HG02973 (cell line): ENCODE data around the gene KLHL29.

Experiments
- ATAC-seq: cut with Tn5 transposase; IDR thresholded peaks from one replicate; pipeline ENCODE4 v1.9.1; 2021; ENCODE audit warnings: moderate library complexity; ENCODE audit not compliant: unreplicated experiment

The KLHL29 gene

DNA sequence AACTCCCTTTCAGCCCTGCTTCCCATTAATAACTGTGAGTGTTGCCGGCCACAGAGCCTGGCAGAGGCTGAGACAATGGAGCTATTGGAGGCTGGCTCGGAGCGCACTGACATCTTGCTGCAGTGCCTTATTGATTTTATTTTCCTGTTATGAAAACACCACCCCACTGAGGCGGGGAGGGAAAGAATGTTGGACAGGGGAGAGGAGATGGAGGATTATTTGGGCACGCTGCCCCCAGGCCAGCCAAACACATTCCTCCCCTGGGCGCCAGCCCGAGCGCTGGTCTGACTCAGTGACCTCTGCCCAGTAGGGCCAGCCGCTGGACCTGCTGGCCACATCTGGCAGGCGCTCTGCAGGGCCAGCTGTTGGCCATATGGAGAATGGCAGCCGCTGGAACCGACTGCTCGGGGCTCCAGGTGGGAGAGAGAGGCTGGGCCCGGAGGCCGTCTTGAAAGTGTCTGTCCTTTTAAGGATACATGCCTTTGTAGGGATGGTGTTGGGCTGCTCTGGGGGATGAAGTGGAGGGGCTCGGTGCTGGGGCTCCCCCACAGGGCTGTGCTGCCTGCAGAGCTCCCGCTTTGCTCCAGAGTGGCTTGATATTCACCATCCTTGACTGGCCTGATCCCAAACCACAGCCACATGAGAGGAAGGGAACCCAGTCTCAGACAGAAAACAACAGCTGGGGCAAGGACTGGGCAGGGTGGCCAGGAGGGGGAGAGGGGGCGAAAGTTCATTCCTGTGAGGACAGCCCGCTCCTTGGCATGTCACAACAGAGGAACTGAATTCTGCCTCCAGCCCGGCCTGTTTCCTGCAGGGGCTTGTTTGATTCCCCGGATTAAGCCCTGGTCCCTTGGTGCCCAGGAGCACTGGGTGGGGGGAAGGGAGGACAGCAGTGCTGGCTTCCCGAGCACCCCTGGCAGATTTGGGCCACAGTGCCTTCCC lies 179.0 kb downstream of the KLHL29 start:
- ATAC-seq = no peak

DNA sequence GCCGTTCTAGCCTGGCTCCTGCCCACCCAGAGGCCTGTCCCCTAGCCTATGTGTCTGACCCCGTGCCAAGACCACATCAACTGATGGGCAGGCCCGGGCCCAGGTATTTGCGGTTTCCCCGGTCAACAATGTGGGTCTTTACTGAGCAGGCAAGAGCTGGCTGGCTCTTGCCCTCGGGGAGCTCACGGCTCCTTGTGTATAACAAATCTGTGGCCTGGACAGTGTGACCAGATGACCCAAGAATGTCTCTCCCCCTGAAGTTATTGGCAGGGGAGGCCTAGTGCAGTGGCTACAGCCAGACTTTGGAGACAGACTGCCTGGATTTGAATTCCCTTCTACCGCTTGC lies 179.6 kb downstream of the KLHL29 start:
- no peak for ATAC-seq

DNA sequence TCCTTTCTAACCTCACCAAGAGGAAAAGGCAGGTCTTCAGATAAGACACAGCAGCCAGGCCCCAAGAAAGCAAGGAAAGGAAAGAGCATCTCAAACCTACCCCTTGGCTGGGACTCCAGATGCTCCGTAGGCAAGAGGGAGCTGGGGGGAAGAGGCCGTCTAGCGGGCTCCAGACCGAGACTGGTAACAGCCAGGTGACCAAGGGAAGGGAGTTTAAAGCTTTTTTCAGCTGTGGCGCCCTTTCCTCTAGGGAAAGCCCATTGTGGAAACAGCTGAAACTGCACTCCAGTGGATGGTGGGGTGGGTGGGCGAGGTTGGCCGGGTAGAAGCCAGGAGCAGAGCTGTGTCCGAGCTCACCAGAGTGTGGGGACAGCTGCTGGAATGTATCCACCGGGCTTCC lies 180.4 kb downstream of the KLHL29 start:
- no peak for ATAC-seq

DNA sequence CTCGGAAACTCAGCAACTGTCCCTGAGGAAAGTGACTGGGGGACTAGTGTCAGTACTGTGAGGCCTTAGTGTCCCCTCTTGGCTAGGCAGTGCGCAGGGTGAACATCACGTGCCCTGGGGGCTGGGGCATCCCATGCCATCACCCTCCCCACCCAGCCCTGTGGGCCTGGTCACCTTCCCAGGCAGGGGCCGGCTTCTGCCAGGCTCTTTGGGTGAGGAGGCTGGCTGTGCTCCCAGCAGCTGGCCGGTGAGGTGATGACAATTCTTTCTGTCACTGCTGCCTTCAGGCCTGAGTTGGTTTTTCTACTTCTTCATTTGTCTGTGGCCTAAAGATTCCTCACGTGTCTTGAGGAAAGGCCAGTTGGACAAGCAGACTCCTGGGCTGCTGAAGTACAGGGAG lies 180.8 kb downstream of the KLHL29 start:
- ATAC-seq = no peak

DNA sequence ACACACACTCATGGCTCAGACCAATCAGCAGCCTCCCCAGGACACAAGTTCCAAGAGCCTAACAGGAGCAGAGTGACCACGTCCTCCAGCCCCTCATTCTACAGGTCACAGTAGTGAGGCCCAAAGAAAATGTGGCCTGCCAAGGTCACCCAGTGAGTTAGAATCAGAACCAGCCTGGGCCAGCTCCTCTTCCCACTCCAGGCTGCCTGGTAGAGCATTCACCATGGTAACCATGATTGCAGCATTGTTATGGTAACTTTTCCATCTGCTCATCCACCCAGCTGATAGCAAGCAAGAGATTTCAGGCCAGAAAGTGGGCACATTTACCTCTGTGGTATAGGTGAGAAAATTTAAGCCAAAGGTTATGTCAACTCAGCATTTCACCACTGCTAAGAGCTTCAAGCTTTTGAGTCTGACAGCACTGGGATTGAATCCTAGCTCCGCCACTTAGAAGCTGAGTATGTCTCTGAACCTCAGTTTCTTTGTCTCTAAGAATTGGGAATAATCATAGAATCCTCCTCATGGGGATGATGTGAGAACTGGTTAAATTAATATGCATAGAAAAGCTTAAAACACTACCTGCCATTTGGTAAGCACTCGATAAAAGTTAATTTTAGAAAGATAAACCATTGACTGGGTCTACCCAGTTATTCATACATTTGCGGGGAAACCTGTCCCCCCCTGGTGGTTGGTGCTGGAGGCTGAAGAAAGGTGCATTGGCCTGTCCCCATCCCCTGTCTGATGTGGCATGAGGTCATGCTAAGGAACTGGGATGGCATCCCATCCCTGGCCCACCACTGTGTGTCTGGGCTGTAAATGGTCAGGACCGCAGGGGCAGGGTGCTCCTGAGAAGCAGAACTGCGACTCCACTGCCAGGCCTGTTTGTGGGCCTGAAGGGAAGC lies 181.5 kb downstream of the KLHL29 start:
- no peak for ATAC-seq

DNA sequence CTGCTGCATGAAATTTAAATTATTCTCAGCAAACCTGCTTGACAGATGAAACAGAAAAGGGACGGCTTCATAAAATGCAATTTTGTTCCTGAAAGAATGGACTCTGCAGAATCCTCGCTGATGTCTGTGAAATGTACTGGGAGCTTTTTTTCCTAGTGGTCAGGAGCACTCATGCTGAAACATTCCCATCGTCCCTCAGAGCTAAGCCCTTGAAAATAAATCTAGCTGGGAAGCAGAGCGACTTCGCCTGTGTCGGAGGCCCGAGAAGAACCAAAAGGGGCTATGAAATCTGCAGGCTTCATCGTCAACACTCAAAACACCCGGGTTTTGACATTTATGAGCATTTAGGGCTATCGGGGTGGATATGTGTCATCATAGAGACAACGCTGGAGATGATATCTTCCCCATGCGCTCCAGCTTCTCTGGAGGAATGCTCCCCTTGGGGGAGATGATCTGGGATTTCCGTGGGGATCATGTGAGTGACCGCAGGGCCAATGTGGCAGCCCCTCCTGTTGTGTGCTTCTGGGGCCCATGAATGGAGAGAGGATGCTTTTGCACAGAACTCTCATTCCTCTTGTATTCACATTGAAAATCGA lies 182.3 kb downstream of the KLHL29 start:
- no peak for ATAC-seq

DNA sequence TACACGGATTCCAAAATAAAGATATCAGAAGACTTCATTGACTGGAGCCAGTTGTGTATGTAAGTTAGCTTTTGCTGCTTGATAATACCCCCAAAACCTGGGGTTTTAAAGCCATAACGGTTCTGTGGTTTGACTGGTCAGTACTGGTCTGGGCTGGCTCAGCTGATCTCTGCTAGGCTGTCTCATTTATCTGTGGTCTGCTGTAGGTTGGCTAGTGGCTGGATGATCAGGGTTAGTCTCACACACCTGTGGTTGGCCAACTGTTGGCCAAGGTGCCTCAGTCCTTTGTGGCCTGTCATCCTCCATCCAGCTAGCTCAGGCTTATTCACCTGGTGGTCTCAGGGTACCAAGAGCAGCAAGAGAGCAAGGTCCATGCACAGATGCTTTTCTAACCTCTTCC lies 183.2 kb downstream of the KLHL29 start:
- ATAC-seq = no peak

DNA sequence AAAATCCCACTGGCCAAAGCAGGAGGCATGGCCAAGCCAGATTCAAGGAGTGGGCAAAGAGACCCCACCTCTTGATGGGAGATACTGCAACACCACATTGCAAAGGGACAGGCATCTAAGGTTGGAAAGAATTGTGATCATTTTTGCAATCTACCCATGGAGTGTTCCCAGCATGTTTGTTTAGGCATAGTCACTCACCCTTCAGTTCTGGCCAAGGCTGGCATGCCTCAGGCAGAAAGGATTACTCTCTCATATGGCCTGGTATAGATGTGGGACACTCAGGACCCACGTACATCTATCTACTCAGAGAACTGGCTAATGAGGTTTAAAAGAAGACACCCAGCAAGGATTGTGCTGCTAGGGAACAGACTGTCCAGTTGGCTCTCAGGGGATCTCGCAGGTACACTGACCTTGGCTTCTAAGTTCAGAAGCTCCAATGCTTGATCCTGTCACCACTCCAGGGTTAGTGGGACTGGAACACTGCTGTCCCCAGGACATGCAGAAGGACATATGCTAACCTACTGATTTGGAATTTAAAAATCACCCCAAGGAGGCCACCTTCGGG lies 183.7 kb downstream of the KLHL29 start:
- no peak for ATAC-seq

DNA sequence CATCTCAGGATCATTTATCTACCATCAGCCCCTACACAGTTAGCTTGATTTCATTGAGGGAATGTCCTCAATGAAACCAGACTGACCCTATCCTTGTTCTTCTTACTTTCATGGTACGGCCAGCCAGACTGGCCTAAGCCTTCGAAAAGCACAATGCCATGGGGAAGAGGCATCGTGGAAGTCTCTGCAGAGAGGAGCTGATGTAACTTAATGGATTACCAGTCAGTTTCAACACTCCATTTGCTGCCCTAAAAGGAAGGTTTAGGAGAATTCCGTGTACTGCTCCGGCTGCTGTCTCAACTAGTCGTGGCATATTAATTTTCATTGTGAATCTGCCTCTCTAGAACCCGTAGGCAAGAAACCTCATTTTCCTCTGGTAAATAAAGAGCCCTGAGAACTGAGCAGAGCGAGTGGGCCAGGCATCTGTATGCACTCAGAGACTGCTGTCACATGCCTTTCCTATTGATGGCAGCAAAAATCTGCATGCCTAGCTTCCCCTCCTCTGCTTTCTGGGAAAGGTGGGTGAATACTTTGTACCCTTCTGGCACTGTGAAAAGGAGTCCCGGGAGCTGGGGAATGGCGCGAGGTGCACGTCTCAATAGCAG lies 184.9 kb downstream of the KLHL29 start:
- no peak for ATAC-seq

DNA sequence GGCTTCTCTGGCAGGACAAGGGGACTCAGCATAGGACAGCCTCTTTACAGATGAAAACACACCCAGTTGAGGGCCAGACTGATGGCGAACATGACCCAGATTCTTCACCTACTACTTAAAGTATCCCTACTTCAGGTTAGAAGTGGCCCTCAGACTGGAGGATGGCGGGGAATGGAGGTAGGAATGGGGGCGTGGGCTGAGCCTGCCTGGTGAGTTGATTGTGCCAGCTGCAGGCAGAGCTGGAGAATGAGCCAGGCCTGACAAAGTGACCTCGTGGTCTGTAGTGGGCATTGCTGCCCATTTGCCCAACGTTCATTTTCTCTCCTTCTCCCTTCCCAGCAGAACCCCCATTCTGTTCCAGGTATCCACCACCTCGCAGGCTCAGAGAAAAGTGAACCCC lies 186.1 kb downstream of the KLHL29 start:
- ATAC-seq = no peak

DNA sequence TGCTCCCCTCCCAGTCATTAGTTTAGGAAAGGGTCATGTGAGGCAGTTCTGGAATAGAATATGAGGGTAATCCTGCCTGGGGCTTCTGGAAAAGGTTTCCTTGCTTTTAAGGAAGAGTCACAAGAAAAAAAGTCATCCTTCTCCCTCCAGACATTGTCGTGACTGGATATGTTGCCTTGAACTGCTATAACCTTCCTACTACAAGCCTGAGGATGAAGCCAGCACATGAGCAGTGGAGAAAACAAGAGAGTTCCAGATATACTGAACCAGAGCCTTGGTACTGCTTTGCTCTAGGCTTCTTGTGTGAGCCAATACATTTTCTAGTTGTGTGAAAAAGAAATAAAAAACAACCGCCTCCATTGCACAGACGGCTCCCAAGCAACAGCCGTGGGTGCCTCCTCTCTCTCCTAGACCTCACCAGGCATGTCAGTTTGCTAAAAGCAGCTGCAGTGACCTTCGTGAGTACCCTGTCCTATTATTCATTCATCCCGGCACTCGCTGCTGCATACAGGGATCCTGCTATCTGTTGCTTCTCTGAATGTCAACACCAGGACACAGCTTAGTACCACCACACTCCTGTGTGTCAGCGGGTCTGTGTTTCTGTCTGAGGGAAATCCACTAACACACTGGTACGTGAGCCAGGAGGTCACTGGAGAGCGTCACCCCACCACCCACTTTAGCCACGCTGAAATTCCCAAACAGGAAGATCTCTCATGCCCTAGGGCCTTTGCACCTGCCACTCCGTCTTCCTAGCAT lies 186.7 kb downstream of the KLHL29 start:
- ATAC-seq = no peak

DNA sequence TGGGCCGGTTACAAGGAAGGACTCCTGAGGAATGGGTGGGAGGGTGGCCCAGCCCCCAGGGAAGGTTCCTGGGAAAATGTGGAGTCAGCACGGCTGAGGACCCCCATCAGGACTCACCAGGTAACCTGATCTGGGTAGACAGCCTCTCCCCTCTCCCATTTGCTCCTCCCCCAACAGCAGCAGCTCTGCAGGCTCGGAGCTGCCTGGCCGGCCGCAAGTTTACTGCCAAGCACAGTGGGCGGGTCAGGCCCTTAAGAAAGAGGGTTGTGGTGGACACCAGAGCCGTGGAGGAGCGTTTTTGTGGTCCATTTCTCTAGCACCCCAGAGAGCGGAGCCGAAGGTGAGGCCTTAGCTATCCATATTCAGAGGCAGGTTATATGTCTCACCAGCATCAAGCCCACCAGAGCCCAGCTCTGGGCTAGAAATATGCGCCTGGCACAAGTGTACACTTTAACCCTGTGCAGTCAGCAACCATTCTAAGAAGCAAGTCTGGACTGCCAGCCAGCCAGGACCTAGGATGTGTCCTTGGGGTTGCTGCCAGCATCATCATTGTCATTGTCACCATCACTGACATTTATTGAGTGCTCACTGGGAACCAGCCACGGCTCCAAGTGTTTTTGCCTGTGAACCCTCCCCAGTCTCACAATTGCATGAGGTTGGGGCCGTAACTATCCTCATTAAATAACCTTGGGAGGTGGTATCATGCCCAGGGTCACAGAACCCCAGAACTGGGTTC lies 190.1 kb downstream of the KLHL29 start:
- ATAC-seq = no peak

DNA sequence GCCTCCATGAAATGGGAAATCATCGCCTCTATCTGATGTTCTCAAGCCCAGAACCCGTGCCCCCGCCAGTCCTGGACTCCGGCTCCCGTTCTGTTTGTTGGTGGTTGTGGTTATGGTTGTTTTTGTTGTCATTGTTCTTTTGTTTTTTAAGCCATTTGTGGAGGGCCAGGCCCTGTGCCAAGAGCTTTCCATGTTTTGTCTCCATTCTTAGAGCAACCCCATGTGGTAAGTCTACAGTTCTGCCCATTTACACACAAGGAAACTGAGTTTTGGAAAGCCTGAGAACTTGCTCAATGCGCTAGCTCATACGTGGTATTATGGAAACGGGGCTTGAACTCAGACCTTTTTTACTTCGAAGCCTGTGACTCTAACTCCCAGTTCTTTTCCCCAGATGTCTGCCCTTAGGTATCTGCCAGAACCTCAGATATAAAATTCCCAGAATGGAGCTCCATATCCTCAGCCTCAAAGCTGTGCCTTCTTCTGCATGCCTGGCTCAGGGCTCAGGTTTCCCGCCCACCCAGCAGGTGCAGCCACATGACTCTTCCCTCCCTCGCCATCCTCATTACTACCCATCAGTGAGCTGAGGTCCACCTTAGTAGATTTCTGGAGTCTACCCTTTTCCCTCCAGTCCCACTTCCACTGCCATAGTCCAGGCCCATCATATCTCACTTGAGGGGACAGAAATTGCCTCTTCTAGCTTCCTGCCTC lies 194.1 kb downstream of the KLHL29 start:
- ATAC-seq = no peak

DNA sequence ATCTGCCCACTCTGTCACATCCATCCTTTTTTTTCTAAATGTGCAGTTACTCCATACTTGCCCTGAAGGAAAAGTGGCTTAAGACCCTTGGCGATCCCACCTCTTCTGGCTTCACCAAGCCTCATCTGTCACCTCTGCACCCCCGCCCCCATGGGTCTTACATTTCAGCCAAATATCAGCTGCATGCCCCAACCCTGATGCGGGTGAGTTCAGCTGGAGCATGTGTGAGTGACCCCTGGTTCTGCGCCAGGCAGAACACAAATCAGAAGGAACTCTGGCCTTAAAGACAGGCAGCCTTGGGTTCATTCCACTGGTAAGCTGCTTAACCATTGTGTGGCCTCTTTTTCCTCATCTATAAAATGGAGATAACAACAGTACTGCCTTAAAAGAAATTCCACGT lies 194.7 kb downstream of the KLHL29 start:
- ATAC-seq = no peak

DNA sequence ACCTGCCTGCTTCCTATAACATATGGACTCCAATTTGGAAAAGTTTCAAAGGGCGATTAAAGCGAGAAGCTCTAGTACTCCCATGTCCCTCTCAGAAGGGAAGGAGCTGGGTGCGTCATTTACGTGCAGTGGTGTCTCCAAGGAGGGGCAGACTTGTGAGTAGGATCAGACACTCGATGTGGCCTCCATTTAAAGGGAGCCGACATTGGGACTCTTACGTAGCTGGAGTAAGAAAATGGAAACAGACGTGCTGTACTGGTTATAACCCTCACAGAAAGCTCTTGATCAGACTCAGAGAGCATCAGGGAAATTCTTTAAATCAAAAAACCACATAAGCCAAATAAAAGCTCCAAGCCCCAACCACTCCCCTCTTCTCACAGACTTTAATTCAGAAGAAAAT lies 198.5 kb downstream of the KLHL29 start:
- ATAC-seq = no peak

DNA sequence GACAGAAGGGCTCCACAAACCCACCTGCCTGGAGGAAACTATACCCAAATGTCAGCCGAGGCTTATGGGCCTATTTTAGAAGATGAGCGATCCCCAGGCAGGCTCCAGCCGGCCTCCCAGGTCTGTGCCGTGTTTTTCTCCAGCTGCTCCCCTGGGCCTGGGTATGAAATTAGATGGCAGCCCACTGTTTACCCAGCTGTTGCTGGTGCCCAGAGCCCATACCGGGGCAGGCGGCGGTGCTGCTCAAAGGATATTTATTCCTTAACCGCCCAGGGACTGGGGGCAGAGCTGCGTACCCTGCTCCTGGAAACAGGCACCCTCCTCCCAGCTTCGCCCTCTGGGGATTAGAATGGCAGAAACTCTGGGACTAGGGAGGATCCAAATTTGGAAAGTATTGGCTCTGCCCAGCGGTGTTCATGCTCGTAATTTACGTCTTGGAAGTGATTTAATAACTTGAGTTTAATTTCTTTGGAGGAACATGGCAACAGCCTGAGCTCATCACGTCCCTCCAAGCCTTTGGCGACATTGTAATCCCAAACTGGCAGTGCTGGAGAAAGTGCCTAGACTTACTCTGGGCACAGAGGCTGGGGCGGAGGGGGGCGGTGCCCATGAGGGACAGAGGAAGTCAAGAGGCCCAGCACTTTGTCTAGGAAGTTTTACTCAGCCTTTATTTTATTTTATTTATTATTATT lies 199.2 kb downstream of the KLHL29 start:
- no peak for ATAC-seq

DNA sequence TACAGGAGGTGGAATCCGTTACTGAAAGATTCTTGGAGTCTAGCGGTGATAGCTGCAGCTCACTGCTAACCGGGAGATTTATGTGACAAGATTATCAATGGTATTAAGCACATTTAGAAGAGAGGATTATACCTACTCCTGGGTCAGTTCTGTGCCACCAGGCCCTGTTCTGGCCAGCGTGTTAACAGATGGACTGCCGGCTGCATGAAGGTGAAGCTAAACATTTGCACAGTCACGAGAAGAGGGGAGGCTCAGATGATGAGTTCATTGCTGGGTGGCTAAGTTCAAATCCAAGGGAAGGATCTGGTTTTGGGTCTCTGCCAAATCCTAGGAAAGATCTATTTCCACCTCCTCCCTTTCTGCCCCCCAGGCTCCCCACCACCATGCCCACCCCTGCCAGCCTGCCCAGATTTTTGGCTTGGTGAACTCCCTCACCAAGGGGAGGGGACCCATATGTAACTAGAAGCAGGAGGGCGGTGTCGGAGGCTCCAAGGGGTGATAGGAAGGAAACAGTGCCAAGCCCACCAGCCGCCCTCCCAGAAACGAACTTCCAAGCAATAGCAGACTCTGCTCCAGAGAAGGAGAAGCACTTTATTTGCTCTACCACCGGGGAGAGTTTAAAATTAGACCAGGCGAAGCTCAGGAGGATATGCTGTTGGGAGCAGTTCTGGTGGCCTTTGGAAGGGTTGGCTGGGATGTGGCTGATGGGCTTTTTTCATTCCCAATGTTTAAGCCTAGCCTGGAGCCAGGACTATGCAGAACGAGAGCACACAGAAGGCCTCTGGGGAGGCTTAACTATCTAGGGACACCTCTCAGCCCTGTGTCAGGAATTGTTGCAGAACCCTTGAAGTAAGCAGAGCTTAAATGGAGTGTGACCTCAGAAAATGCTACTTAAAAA lies 200.5 kb downstream of the KLHL29 start:
- no peak for ATAC-seq
